GM12872 (cell line): ENCODE results near the gene SAMD13.

Experiments
- TF ChIP-seq, protein P1 (sequence below): IDR thresholded peaks from 3 replicates; pipeline ENCODE4 v1.5.1; 2011; ENCODE audit warnings: low read depth, mild to moderate bottlenecking, low read length, moderate library complexity; ENCODE audit not compliant: insufficient read depth

The SAMD13 gene

DNA sequence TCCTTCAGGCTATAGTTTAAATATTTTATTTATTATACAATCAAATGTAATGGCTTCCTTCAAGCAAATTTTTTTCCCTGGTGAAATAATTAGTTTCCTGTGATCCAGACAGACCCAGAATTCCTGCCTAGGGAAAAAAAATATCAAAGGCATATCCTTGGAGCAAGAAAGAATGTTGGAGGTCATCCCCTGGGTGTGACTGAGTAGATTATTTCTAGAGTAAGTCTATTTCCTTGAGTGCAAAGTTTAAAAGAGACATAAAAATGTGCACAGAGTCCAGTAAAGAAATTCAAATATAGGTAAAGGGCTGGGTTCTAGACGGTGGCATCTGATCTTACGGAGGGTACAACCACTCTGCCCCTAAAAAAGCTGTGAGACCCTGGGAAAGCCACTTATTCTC, 32.2 kb upstream of the SAMD13 start:
- TF ChIP-seq, protein P1, sequence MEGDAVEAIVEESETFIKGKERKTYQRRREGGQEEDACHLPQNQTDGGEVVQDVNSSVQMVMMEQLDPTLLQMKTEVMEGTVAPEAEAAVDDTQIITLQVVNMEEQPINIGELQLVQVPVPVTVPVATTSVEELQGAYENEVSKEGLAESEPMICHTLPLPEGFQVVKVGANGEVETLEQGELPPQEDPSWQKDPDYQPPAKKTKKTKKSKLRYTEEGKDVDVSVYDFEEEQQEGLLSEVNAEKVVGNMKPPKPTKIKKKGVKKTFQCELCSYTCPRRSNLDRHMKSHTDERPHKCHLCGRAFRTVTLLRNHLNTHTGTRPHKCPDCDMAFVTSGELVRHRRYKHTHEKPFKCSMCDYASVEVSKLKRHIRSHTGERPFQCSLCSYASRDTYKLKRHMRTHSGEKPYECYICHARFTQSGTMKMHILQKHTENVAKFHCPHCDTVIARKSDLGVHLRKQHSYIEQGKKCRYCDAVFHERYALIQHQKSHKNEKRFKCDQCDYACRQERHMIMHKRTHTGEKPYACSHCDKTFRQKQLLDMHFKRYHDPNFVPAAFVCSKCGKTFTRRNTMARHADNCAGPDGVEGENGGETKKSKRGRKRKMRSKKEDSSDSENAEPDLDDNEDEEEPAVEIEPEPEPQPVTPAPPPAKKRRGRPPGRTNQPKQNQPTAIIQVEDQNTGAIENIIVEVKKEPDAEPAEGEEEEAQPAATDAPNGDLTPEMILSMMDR = no peak

DNA sequence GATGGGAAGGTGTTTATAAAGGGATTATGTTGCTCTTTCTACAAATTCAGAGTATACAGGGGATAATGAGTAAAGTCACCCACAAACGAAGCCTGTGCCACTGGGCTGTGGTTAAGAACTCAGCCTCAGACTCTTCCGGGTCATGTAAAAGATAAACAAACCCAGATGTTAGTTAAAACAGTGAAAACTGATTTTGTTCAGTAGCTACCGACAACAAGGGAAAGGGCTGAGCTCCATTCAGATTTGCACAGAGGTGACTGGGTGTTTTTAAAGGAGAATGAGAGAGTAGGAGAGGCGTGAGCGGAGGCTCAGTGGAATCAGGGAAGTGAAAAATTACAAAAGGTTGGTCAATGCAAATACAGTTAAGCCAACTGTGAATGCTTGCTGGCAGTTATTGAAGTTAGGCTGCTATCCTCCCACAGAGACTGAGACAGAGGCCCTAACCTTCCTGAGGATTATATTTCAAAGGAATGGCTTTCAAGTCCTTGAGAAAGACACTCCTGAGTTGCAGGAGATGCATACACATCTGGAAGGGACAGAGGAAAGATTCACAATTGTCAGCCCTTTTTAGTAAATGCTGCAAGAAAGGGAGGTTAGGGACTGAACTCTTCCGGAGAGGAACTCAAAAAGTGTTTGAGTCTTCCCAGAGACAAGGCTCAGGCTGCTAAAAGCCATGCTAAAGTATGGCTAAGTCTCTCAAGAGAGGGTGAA, 29.9 kb upstream of the SAMD13 start:
- TF ChIP-seq, protein P1 = no peak

DNA sequence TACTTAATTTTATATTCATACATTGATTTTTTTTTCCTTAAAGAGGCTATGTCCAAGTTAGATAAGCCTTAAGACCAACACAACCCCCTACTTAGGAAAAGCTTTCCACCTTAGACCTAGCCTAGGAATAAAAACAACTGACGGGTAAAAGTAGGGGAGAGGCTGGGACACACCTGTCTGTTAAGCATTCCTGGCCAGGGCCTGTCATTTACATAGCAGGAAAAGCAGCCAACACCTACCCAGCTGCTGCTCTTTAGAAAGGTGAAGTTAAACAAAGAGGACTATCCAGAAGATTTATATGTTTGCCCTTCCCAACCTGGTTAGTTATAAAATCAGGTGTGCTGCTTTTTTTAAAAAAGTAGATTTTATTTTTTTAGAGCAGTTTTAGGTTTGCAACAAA, 29.1 kb upstream of the SAMD13 start:
- TF ChIP-seq, protein P1 = no peak

DNA sequence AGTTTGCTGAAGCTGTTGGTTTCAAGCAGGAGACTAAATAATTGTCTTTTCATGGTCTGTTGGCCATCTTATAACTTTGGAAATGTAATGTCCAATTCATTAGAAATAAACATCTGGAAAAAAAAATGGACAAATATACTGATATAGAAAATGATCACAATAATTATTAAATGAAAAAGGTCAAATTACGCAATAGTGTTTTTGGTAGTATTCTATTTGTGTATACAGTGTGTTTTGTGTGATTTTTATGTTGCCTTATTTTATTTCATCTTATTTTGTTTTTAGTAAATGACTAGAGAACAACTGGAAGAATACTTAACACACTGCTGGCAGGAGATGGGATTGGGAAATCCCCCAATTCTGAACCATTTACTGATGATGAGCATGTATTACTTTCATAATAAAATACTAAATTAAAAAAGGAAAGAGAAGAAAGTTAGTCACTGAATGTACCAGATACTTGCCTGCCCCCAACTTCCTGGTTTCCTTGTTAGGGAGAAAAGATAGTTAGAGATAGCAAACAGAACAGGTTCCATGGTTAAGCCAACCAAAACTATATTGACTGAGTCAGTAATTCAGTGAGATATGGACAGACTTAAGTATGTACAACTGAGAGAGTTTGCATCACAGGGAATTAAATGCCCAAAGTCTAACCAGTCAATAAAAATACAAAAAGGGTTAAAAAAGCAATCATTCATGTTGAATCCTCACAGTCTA, 24.0 kb upstream of the SAMD13 start:
- TF ChIP-seq, protein P1 = no peak

DNA sequence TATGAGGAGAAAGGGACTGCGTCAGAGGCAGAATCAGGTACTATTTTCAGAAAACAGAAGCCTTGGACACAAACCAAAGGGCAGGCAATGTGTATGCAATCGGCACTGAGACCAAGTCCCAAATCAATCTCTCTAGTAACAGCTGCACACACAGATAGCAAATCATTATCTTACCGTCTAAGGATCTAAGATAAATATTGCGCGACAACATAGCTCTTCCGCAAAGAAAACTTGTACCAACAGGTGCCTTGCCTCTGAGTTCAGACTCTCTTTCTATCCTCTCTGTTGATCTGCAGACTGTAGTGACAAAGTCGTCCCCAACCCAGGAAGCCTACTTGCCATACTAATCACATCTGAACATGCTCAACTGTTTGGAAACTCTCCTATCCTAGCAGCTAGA, 22.6 kb upstream of the SAMD13 start:
- TF ChIP-seq, protein P1 = no peak

DNA sequence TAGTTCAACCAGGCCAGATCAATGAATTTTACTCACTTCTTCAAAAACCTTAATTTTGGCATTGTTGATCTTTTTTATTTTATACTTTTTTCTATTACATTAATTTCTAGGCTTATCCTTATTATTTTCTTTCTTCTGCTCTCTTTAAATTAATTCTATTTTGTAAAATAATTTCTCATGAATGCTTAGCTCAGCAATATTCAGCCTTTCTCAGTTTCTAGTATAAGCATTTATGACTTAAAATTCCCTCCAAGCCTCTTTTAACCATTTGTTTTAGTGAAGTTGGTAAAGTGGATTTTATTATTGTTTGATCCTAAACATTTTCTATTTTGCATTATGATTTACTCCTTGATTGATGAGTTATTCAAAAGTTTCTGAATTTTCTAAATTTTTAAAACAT, 20.6 kb upstream of the SAMD13 start:
- TF ChIP-seq, protein P1 = no peak

DNA sequence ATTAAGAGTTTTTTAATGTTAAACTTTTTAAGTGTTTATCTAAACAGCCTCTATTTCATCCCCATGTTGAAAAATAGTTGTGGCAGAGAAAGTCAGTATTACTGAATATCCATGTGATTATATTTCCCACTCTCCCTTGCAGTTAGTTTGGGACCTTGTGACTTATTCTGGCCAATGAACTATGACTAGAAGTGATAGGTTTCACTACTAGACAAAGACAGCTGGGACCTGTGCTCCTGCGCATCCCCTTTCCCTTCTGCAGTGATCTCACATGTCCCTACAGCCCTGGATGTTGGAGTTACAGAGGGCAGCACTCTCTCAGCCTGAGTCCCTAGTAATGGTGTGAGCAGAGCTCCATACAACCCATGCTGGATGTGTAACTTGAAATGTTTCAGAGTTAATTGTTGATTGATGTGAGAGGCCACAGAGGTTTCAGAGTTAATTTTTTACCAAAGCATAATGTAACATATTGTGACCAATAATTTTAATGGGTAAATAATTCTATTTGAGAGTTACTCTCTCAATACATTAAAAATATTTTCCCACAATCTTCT, 18.7 kb upstream of the SAMD13 start:
- TF ChIP-seq, protein P1 = no peak
